Peyer's patch (tissue), 4 donors: ENCODE measurements around the gene UBE2S.

Experiments used
- CTCF ChIP-seq, 6 experiments: fragments of 450-650 bp in 4 of 6; fragments of 200-600 bp in 2 of 6; sonication (generic) in 1 of 6; IDR thresholded peaks; one replicate each; pipeline ENCODE4 v1.5.1; 2017 to 2019; ENCODE audit warnings: antibody characterized with exemption in 6 of 6, mild to moderate bottlenecking in 3 of 6, moderate library complexity in 1 of 6
- POLR2A ChIP-seq, 2 donors: fragments of 450-650 bp; IDR thresholded peaks; one replicate each; pipeline ENCODE4 v1.5.1; 2017; ENCODE audit warnings: antibody characterized with exemption in 2 of 2, mild to moderate bottlenecking in 2 of 2, moderate library complexity in 2 of 2

DNA sequence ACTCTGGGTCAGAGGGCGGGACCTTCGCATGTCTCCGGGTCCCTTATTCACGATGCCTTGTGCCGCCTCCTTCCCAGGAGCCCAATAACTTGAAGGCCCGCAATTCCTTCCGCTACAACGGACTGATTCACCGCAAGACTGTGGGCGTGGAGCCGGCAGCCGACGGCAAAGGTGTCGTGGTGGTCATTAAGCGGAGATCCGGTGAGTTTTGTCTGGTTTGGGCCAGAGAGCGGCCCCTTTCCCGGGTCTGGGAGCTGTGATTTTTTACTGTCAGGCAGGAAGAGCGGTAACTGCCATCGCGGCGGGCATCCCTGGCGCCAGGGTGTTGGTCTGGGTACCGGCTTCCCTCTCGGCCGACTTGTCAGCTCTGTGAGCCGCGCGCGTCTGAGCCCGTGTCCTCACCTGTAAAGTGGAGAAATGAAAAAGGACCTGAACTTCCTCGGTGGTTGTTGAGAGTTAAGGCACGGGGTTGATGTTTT, 21.1 kb downstream of the UBE2S start:
- no peak for TF ChIP-seq POLR2A (IDR thresholded peaks at IDR 0.05)
- no peak for TF ChIP-seq CTCF (IDR thresholded peaks at IDR 0.05)
